Activated naive CD8-positive, alpha-beta T cell (primary cell): ENCODE data around the gene TIAM2.
A peak's percentile ranks its signal among the peaks of the same experiment; 100 is the strongest.
"Not testable (repeated sequence)": the region's sequence is repeated elsewhere in the genome, so short reads cannot be mapped to it uniquely, and the experiment has no call there.

Experiments
- H3K27ac Mint-ChIP-seq: one replicate; pipeline ENCODE4 v1.8.0; 2021; ENCODE audit warnings: mixed read lengths
- H3K27me3 Mint-ChIP-seq: one replicate; pipeline ENCODE4 v1.8.0; 2021; ENCODE audit warnings: mixed read lengths
- H3K36me3 Mint-ChIP-seq: one replicate; pipeline ENCODE4 v1.8.0; 2021; ENCODE audit warnings: mixed read lengths
- H3K4me1 Mint-ChIP-seq: one replicate; pipeline ENCODE4 v1.8.0; 2021; ENCODE audit warnings: low read depth, mixed read lengths
- H3K4me3 Mint-ChIP-seq: one replicate; pipeline ENCODE4 v1.8.0; 2021; ENCODE audit warnings: mild to moderate bottlenecking, mixed read lengths
- H3K9me3 Mint-ChIP-seq: one replicate; pipeline ENCODE4 v1.8.0; 2021; ENCODE audit warnings: low read depth, mixed read lengths

The TIAM2 gene

GRCh38 chr6:155261111-155261900, 266.2 kb downstream of the TIAM2 start:
- no peaks in the 10 kb centered on the region for H3K9me3 Mint-ChIP-seq
- H3K36me3 Mint-ChIP-seq = peaks cover 6% of the 10 kb centered on the region
- H3K4me1 Mint-ChIP-seq = peaks cover 2% of the 10 kb centered on the region
- no peaks in the 10 kb centered on the region for H3K27me3 Mint-ChIP-seq
- no peak overlapping the region for H3K4me3 Mint-ChIP-seq
- no peak overlapping the region for H3K27ac Mint-ChIP-seq

GRCh38 chr6:155262655-155263054, 267.5 kb downstream of the TIAM2 start:
- Mint-ChIP-seq H3K27me3 (no peaks in the 10 kb centered on the region), H3K27ac (peak overlapping the region; percentile 50), H3K36me3 (peaks cover 8% of the 10 kb centered on the region), H3K9me3 (no peaks in the 10 kb centered on the region), H3K4me1 (peaks cover 4% of the 10 kb centered on the region), H3K4me3 (no peak overlapping the region)

- H3K4me1 Mint-ChIP-seq = peaks cover 9% of the 10 kb centered on the region
- H3K9me3 Mint-ChIP-seq = no peaks in the 10 kb centered on the region
- peak within 1 kb of the TSS; percentile 50 for H3K27ac Mint-ChIP-seq
- H3K36me3 Mint-ChIP-seq = peaks cover 10% of the 10 kb centered on the region
- H3K27me3 Mint-ChIP-seq = no peaks in the 10 kb centered on the region
- H3K4me3 Mint-ChIP-seq = no peak within 1 kb of the TSS
Observed at GRCh38 chr6:155263373-155264063, 268.4 kb downstream of the TIAM2 start, which contains the start of gene CLDN20. Gene CLDN20 (plus strand): TSS chr6:155264013. CDS start chr6:155275720, 11,707 bp downstream.

- Mint-ChIP-seq H3K36me3 (peaks cover 11% of the 10 kb centered on the region), H3K27ac (no peak overlapping the region), H3K4me3 (no peak overlapping the region), H3K4me1 (peaks cover 9% of the 10 kb centered on the region), H3K9me3 (no peaks in the 10 kb centered on the region), H3K27me3 (no peaks in the 10 kb centered on the region)
Observed at GRCh38 chr6:155264693-155265320, 269.7 kb downstream of the TIAM2 start.

GRCh38 chr6:155265843-155266535, 270.9 kb downstream of the TIAM2 start:
- Mint-ChIP-seq H3K36me3 (peaks cover 15% of the 10 kb centered on the region), H3K4me1 (peaks cover 9% of the 10 kb centered on the region), H3K9me3 (no peaks in the 10 kb centered on the region), H3K27me3 (no peaks in the 10 kb centered on the region), H3K27ac (no peak overlapping the region), H3K4me3 (no peak overlapping the region)

GRCh38 chr6:155267411-155267810, 272.3 kb downstream of the TIAM2 start:
- Mint-ChIP-seq H3K9me3 (no peaks in the 10 kb centered on the region), H3K27ac (no peak overlapping the region), H3K4me1 (peaks cover 9% of the 10 kb centered on the region), H3K27me3 (no peaks in the 10 kb centered on the region), H3K36me3 (peaks cover 15% of the 10 kb centered on the region), H3K4me3 (no peak overlapping the region)

GRCh38 chr6:155268088-155268867, 273.2 kb downstream of the TIAM2 start:
- not testable (repeated sequence) for H3K27ac Mint-ChIP-seq

GRCh38 chr6:155269765-155270164, 274.6 kb downstream of the TIAM2 start:
- no peaks in the 10 kb centered on the region for H3K27me3 Mint-ChIP-seq
- no peaks in the 10 kb centered on the region for H3K9me3 Mint-ChIP-seq
- peaks cover 15% of the 10 kb centered on the region for H3K36me3 Mint-ChIP-seq
- no peak overlapping the region for H3K4me3 Mint-ChIP-seq
- no peak overlapping the region for H3K27ac Mint-ChIP-seq
- H3K4me1 Mint-ChIP-seq = peaks cover 15% of the 10 kb centered on the region

More at GRCh38 chr6:155268088-155268867, 273.2 kb downstream of the TIAM2 start:
- H3K27me3 Mint-ChIP-seq, H3K9me3 Mint-ChIP-seq, H3K4me3 Mint-ChIP-seq: not testable (repeated sequence)
- peaks cover 12% of the 10 kb centered on the region for H3K4me1 Mint-ChIP-seq
- H3K36me3 Mint-ChIP-seq = peaks cover 15% of the 10 kb centered on the region

- no peaks in the 10 kb centered on the region for H3K27me3 Mint-ChIP-seq
- H3K4me1 Mint-ChIP-seq = peaks cover 15% of the 10 kb centered on the region
- no peaks in the 10 kb centered on the region for H3K9me3 Mint-ChIP-seq
- H3K27ac Mint-ChIP-seq = no peak overlapping the region
- H3K36me3 Mint-ChIP-seq = peaks cover 16% of the 10 kb centered on the region
- H3K4me3 Mint-ChIP-seq = no peak overlapping the region
Observed at GRCh38 chr6:155270561-155271091, 275.5 kb downstream of the TIAM2 start.

GRCh38 chr6:155271145-155271544, 276.0 kb downstream of the TIAM2 start:
- Mint-ChIP-seq H3K27ac (no peak overlapping the region), H3K36me3 (peaks cover 20% of the 10 kb centered on the region), H3K4me3 (no peak overlapping the region), H3K27me3 (no peaks in the 10 kb centered on the region), H3K9me3 (no peaks in the 10 kb centered on the region), H3K4me1 (peaks cover 15% of the 10 kb centered on the region)

GRCh38 chr6:155272353-155273232, 277.5 kb downstream of the TIAM2 start:
- Mint-ChIP-seq H3K9me3 (no peaks in the 10 kb centered on the region), H3K36me3 (peaks cover 17% of the 10 kb centered on the region), H3K4me3 (no peak overlapping the region), H3K27me3 (no peaks in the 10 kb centered on the region), H3K4me1 (peaks cover 15% of the 10 kb centered on the region), H3K27ac (peak overlapping the region; percentile 61)

- H3K27ac Mint-ChIP-seq = no peak overlapping the region
- H3K4me3 Mint-ChIP-seq = no peak overlapping the region
- H3K36me3 Mint-ChIP-seq = peaks cover 15% of the 10 kb centered on the region
Observed at GRCh38 chr6:155273431-155273830, 278.3 kb downstream of the TIAM2 start.

GRCh38 chr6:155274106-155274505, 279.0 kb downstream of the TIAM2 start:
- no peak overlapping the region for H3K27ac Mint-ChIP-seq
- H3K4me1 Mint-ChIP-seq = peaks cover 13% of the 10 kb centered on the region
- H3K36me3 Mint-ChIP-seq = peaks cover 18% of the 10 kb centered on the region
- H3K27me3 Mint-ChIP-seq = no peaks in the 10 kb centered on the region
- no peaks in the 10 kb centered on the region for H3K9me3 Mint-ChIP-seq
- H3K4me3 Mint-ChIP-seq = no peak overlapping the region

More at GRCh38 chr6:155273431-155273830, 278.3 kb downstream of the TIAM2 start:
- H3K27me3 Mint-ChIP-seq = no peaks in the 10 kb centered on the region
- no peaks in the 10 kb centered on the region for H3K9me3 Mint-ChIP-seq
- peaks cover 10% of the 10 kb centered on the region for H3K4me1 Mint-ChIP-seq
